Lower leg skin (tissue), 3 donors: ENCODE data around the gene HAAO.

Experiments used
- CTCF ChIP-seq, 3 donors: fragments of 450-650 bp; IDR thresholded peaks; one replicate each; pipeline ENCODE4 v1.5.1; 2016; ENCODE audit warnings: antibody characterized with exemption in 3 of 3, mild to moderate bottlenecking in 3 of 3, moderate library complexity in 2 of 3
- POLR2A ChIP-seq, 2 donors: fragments of 450-650 bp; IDR thresholded peaks; one replicate each; pipeline ENCODE4 v1.6.1; 2016 to 2017; ENCODE audit warnings: antibody characterized with exemption in 2 of 2, mild to moderate bottlenecking in 1 of 2, moderate library complexity in 1 of 2

GRCh38 chr2:42840760-42841159 lies 48.4 kb upstream of the HAAO start:
- TF ChIP-seq POLR2A (IDR thresholded peaks at IDR 0.05) (no peak), CTCF (IDR thresholded peaks at IDR 0.05) (no peak)
